HepG2 (cell line): Measurements from ENCODE around the gene SS18L1. TPM values are rescaled to one million over a fixed set of nuclear protein-coding genes. Genes with fewer than 3 reads are reported as not detected.

Experiments
- ZNF572 ChIP-seq: sonication (generic); formaldehyde crosslinking; IDR thresholded peaks from 2 replicates; pipeline ENCODE4 v1.5.1; 2020; ENCODE audit warnings: mild to moderate bottlenecking, missing genetic modification reagents
- ZNF781 ChIP-seq: sonication (generic); formaldehyde crosslinking; IDR thresholded peaks from 2 replicates; pipeline ENCODE4 v1.5.1; 2020; ENCODE audit warnings: borderline replicate concordance, mild to moderate bottlenecking, missing genetic modification reagents; ENCODE audit errors: not compliant biosample characterization
- polyA plus RNA-seq, 8 experiments: library from polyadenylated mRNA; depleted of rRNA in 3 of 8; stranded (reverse) in 7 of 8; unstranded in 1 of 8; fragments of >200 nt; fragmentation: Illumina TruSeq in 4 of 8; extraction: Trizol in 4 of 8; gene quantifications; 2 replicates each; pipeline versions ENCODE4 v1.2.1 to v1.2.3, GENCODE V29; 2011 to 2016; ENCODE audit warnings: low read depth in 4 of 8, missing spikeins in 1 of 8, mixed read lengths in 1 of 8; ENCODE audit not compliant: insufficient read depth in 1 of 8
- total RNA-seq, 5 experiments: library from RNA; depleted of rRNA; stranded (reverse); fragments of >200 nt; fragmentation: Illumina TruSeq; extraction: Trizol; gene quantifications; 2 replicates each; pipeline ENCODE4 v1.2.3, GENCODE V29; 2016; ENCODE audit warnings: low read depth in 1 of 5
- TF ChIP-seq, protein P1 (sequence below): IDR thresholded peaks from 2 replicates; pipeline ENCODE4 v1.6.1; 2012; ENCODE audit warnings: low read length, improper control_type of control experiment
- TF ChIP-seq, protein P2 (sequence below): sonication (generic); formaldehyde crosslinking; IDR thresholded peaks from 2 replicates; pipeline ENCODE4 v1.4.0; 2020; ENCODE audit warnings: mild to moderate bottlenecking, missing genetic modification reagents
- TF ChIP-seq, protein P3 (sequence below): IDR thresholded peaks from 2 replicates; pipeline ENCODE4 v1.6.1; 2016; ENCODE audit warnings: missing compliant biosample characterization, missing genetic modification reagents, borderline replicate concordance
- TF ChIP-seq, protein P4 (sequence below): sonication (generic); formaldehyde crosslinking; IDR thresholded peaks from 2 replicates; pipeline ENCODE4 v1.5.0; 2020; ENCODE audit warnings: mild to moderate bottlenecking, missing genetic modification reagents

SS18L1 gene
- total and polyA plus RNA-seq, 2 of the 13 experiments (the other 11 are each of a cell fraction or from before 2014, with no cell fraction given): 17.8 to 27.6 TPM

DNA sequence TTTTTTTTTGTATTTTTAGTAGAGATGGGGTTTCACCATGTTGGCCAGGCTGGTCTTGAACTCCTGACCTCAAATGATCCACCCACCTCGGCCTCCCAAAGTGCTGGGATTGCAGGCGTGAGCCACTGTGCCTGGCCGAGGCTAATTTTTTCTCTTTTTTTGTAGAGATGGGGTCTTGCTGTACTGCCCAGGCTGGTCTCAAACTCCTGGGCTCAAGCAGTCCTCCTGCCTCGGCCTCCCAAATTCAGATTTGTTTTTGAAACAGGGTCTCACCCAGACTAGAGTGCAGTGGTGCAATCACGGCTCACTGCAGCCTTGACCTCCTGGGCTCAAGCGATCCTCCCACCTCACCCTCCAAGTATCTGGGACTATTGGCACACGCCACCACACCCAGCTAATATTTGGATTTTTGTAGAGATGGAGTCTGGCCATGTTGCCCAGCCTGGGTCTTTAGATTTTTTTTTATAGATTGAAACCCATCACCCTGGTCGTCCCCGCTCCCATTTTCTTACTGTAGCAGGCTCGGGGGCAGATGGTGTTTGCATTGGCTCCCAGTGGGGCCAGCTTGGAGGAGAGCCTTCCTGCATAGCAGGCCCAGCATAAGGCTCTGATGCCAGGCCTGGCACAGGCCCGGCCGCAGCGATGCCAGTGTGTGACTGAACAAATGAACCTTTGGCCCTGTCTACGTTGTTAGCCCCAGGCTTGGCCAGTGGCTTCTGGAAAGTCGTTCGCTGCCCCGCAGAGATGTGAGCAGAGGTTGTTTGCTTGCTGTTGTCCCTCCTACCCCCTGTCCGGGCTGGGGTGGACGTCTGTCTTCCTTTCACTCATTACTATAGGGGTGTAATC lies 35.0 kb downstream of the SS18L1 start (continued):
- TF ChIP-seq, protein P1, sequence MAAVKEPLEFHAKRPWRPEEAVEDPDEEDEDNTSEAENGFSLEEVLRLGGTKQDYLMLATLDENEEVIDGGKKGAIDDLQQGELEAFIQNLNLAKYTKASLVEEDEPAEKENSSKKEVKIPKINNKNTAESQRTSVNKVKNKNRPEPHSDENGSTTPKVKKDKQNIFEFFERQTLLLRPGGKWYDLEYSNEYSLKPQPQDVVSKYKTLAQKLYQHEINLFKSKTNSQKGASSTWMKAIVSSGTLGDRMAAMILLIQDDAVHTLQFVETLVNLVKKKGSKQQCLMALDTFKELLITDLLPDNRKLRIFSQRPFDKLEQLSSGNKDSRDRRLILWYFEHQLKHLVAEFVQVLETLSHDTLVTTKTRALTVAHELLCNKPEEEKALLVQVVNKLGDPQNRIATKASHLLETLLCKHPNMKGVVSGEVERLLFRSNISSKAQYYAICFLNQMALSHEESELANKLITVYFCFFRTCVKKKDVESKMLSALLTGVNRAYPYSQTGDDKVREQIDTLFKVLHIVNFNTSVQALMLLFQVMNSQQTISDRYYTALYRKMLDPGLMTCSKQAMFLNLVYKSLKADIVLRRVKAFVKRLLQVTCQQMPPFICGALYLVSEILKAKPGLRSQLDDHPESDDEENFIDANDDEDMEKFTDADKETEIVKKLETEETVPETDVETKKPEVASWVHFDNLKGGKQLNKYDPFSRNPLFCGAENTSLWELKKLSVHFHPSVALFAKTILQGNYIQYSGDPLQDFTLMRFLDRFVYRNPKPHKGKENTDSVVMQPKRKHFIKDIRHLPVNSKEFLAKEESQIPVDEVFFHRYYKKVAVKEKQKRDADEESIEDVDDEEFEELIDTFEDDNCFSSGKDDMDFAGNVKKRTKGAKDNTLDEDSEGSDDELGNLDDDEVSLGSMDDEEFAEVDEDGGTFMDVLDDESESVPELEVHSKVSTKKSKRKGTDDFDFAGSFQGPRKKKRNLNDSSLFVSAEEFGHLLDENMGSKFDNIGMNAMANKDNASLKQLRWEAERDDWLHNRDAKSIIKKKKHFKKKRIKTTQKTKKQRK: no peak
- TF ChIP-seq, protein P2, sequence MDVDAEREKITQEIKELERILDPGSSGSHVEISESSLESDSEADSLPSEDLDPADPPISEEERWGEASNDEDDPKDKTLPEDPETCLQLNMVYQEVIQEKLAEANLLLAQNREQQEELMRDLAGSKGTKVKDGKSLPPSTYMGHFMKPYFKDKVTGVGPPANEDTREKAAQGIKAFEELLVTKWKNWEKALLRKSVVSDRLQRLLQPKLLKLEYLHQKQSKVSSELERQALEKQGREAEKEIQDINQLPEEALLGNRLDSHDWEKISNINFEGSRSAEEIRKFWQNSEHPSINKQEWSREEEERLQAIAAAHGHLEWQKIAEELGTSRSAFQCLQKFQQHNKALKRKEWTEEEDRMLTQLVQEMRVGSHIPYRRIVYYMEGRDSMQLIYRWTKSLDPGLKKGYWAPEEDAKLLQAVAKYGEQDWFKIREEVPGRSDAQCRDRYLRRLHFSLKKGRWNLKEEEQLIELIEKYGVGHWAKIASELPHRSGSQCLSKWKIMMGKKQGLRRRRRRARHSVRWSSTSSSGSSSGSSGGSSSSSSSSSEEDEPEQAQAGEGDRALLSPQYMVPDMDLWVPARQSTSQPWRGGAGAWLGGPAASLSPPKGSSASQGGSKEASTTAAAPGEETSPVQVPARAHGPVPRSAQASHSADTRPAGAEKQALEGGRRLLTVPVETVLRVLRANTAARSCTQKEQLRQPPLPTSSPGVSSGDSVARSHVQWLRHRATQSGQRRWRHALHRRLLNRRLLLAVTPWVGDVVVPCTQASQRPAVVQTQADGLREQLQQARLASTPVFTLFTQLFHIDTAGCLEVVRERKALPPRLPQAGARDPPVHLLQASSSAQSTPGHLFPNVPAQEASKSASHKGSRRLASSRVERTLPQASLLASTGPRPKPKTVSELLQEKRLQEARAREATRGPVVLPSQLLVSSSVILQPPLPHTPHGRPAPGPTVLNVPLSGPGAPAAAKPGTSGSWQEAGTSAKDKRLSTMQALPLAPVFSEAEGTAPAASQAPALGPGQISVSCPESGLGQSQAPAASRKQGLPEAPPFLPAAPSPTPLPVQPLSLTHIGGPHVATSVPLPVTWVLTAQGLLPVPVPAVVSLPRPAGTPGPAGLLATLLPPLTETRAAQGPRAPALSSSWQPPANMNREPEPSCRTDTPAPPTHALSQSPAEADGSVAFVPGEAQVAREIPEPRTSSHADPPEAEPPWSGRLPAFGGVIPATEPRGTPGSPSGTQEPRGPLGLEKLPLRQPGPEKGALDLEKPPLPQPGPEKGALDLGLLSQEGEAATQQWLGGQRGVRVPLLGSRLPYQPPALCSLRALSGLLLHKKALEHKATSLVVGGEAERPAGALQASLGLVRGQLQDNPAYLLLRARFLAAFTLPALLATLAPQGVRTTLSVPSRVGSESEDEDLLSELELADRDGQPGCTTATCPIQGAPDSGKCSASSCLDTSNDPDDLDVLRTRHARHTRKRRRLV (CRISPR knock-in tag): no peak
- TF ChIP-seq ZNF781 (CRISPR knock-in tag) (no peak), ZNF572 (CRISPR knock-in tag) (0 out of 2 replicates have a peak, but pooled peaks have one; percentile 26)
- TF ChIP-seq, protein P3, sequence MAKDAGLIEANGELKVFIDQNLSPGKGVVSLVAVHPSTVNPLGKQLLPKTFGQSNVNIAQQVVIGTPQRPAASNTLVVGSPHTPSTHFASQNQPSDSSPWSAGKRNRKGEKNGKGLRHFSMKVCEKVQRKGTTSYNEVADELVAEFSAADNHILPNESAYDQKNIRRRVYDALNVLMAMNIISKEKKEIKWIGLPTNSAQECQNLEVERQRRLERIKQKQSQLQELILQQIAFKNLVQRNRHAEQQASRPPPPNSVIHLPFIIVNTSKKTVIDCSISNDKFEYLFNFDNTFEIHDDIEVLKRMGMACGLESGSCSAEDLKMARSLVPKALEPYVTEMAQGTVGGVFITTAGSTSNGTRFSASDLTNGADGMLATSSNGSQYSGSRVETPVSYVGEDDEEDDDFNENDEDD (CRISPR knock-in tag): no peak
- TF ChIP-seq, protein P4, sequence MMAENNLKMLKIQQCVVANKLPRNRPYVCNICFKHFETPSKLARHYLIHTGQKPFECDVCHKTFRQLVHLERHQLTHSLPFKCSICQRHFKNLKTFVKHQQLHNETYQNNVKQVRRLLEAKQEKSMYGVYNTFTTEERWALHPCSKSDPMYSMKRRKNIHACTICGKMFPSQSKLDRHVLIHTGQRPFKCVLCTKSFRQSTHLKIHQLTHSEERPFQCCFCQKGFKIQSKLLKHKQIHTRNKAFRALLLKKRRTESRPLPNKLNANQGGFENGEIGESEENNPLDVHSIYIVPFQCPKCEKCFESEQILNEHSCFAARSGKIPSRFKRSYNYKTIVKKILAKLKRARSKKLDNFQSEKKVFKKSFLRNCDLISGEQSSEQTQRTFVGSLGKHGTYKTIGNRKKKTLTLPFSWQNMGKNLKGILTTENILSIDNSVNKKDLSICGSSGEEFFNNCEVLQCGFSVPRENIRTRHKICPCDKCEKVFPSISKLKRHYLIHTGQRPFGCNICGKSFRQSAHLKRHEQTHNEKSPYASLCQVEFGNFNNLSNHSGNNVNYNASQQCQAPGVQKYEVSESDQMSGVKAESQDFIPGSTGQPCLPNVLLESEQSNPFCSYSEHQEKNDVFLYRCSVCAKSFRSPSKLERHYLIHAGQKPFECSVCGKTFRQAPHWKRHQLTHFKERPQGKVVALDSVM (CRISPR knock-in tag): peak; percentile 37; the same call in 1 of the 2 replicates
